Bronchial epithelial cell (primary cell): ENCODE data around the gene MALL. TPM values are rescaled to one million over a fixed set of nuclear protein-coding genes. Genes with fewer than 3 reads are reported as not detected.
A peak's percentile ranks its signal among the peaks of the same experiment; 100 is the strongest.

Experiments used
- DNase-seq: peaks from one replicate; pipeline ENCODE4 v3.0.0-alpha.2; 2010; ENCODE audit warnings: low read depth
- FAIRE-seq: peaks from 2 replicates; lab custom pipeline; 2011; peaks lifted over from hg19 to GRCh38; lab: Jason Lieb, UNC
- H3K27me3 ChIP-seq: 2 replicates; pipeline ENCODE4 v1.5.1; 2011; ENCODE audit warnings: low read length; ENCODE audit not compliant: control insufficient read depth, insufficient read depth
- H3K36me3 ChIP-seq: 2 replicates; pipeline ENCODE4 v1.5.1; 2011; ENCODE audit warnings: low read length; ENCODE audit not compliant: control insufficient read depth, insufficient read depth
- H3K4me3 ChIP-seq: 2 replicates; pipeline ENCODE4 v1.5.1; 2011; ENCODE audit warnings: mild to moderate bottlenecking, low read depth, low read length, control low read depth
- CTCF ChIP-seq: IDR thresholded peaks from 2 replicates; pipeline ENCODE4 v1.5.1; 2011; ENCODE audit warnings: mild to moderate bottlenecking, moderate library complexity, low read length, control low read depth, inconsistent platforms; ENCODE audit not compliant: insufficient read depth, severe bottlenecking
- total RNA-seq: library from RNA; depleted of rRNA; stranded (reverse); fragments of >200 nt; gene quantifications from 2 replicates; pipeline ENCODE4 v1.2.1, GENCODE V29; 2014

Gene MALL
- total RNA-seq, 1 donor from 2014 or later: 33.7 TPM

DNA sequence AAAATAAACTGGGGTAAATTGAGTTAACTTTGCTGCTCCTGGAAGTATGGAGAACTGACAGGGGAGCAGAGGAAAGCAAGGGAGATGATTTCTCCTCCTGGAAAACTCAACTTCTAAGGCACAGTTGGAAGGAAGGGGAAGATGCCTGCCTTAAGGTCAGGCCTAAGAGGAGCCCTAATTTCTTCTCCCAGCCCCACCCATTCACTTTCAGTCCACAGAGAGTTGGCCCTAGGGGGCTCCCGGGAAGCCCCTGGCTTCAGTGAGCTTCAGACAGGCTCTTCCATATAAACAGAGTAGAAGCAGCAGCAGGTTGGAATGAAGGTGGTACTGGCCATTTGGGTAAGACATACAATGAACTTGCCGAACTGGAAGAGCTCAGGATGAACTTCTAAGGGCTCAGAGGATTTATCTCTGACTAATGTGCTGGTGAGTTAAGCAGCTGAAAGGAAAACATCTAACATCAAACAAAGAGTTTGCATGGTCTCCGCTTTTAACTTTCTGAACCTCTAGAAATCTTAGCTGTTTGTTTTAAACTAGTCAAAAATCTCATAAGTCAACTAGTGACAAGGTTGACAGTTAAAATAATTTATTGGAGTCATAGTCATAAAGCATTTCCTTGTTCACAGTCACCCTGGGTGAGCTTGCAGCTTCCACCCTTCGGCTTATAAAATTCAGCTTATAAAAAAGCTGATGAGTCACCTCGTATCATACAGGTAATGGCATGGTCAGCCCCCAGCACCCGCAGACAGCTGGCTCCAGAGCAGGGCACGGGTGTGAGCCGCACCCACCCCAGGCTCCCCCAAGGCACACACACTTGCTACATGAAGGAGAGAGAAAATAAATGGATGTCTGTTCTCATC lies 9.8 kb downstream of the MALL start:
- FAIRE-seq (no peak), DNase-seq (peak; percentile 95)
- no peak for TF ChIP-seq CTCF
- Histone ChIP-seq H3K27me3 (no peaks in the 10 kb centered on the region), H3K36me3 (no peaks in the 10 kb centered on the region), H3K4me3 (no peak overlapping the region)

- FAIRE-seq (no peak), DNase-seq (no peak)
- no peak overlapping the region for H3K4me3 ChIP-seq
- no peaks in the 10 kb centered on the region for H3K27me3 ChIP-seq
- no peak for TF ChIP-seq CTCF
- no peaks in the 10 kb centered on the region for H3K36me3 ChIP-seq
These were observed 10.4 kb downstream of the MALL start for GRCh38 chr2:110105183-110105582.

GRCh38 chr2:110104025-110104771 lies 11.4 kb downstream of the MALL start:
- TF ChIP-seq CTCF: no peak
- Histone ChIP-seq H3K36me3 (no peaks in the 10 kb centered on the region), H3K4me3 (no peak overlapping the region), H3K27me3 (no peaks in the 10 kb centered on the region)
- FAIRE-seq (no peak), DNase-seq (peak; percentile 87)

- DNase-seq: no peak
- H3K36me3 ChIP-seq: no peaks in the 10 kb centered on the region
These were observed 12.3 kb downstream of the MALL start for GRCh38 chr2:110103061-110103961.

More at GRCh38 chr2:110103061-110103961, 12.3 kb downstream of the MALL start:
- Histone ChIP-seq H3K4me3 (no peak overlapping the region), H3K27me3 (no peaks in the 10 kb centered on the region)
- no peak for FAIRE-seq
- no peak for TF ChIP-seq CTCF
